K562 (cell line): ENCODE results near the gene C5orf52. TPM values are rescaled to one million over a fixed set of nuclear protein-coding genes. Genes with fewer than 3 reads are reported as not detected.

Experiments used
- ATAC-seq: fragments of 200-7000 bp; cut with Tn5 transposase; 3 replicates; pipeline ENCODE4 v1.9.1; 2020; ENCODE audit warnings: moderate library complexity
- BruUV-seq: library from RNA; stranded (reverse); fragments of 400-500 nt; replicated peaks from 2 replicates; lab custom pipeline; 2021; lab: Mats Ljungman, UMichigan
- CTCF ChIA-PET: fragments of 300-600 bp; formaldehyde crosslinking; extraction: SDS; loops from one replicate; lab custom pipeline; 2021; ENCODE audit warnings: low intra/inter-chr PET ratio; lab: Yijun Ruan, JAX
- POLR2A ChIA-PET: fragments of 300-600, 350-650 bp; sonication (Branson Sonifier 250); formaldehyde crosslinking; extraction: SDS; loops from one replicate; lab custom pipeline; 2021; ENCODE audit warnings: antibody characterized with exemption, inconsistent platforms; lab: Yijun Ruan, JAX
- DNase-seq, 4 experiments: peaks; one replicate each; pipeline versions ENCODE4 v3.0.0 to v3.0.0-alpha.2; 2011 to 2018; ENCODE audit warnings: low spot score in 3 of 4, mixed read lengths in 3 of 4; ENCODE audit errors: extremely low read depth in 1 of 4
- FAIRE-seq: peaks from 2 replicates; lab custom pipeline; 2011; peaks lifted over from hg19 to GRCh38; lab: Jason Lieb, UNC
- H2AFZ ChIP-seq: 2 replicates; pipeline ENCODE4 v1.6.0; 2011; ENCODE audit warnings: low read depth, low read length, control low read depth, inconsistent platforms
- H3K27ac ChIP-seq: fragments of 200-600 bp; 3 replicates; pipeline ENCODE4 v1.8.0; 2011; ENCODE audit warnings: low read depth, mild to moderate bottlenecking, control low read depth, inconsistent platforms, low read length, moderate library complexity, mixed read lengths; ENCODE audit errors: extremely low read depth
- H3K27me3 ChIP-seq, 2 experiments: fragments of 300-600 bp in 1 of 2; 2 replicates in 1 of 2; 3 replicates in 1 of 2; pipeline versions ENCODE4 v1.6.0 to v1.8.0; 2011; ENCODE audit warnings: inconsistent platforms in 2 of 2, low read length in 2 of 2, mild to moderate bottlenecking in 1 of 2, mixed read lengths in 1 of 2, moderate library complexity in 1 of 2; ENCODE audit not compliant: control insufficient read depth in 2 of 2, insufficient read depth in 2 of 2
- H3K36me3 ChIP-seq: fragments of 300-600 bp; 3 replicates; pipeline ENCODE4 v1.8.0; 2011; ENCODE audit warnings: mild to moderate bottlenecking, low read length, inconsistent platforms; ENCODE audit not compliant: control insufficient read depth, insufficient read depth
- H3K4me1 ChIP-seq, 2 experiments: fragments of 200-600 bp in 1 of 2; replicated peaks in 1 of 2; 2 replicates in 1 of 2; 3 replicates in 1 of 2; pipeline versions ENCODE4 v1.5.1 to v1.8.0; 2011; ENCODE audit warnings: inconsistent platforms in 2 of 2, low read length in 2 of 2, mild to moderate bottlenecking in 1 of 2, mixed read lengths in 1 of 2, moderate library complexity in 1 of 2; ENCODE audit not compliant: control insufficient read depth in 2 of 2, insufficient read depth in 2 of 2
- H3K4me2 ChIP-seq: 2 replicates; pipeline ENCODE4 v1.6.1; 2011; ENCODE audit warnings: low read length, control low read depth, inconsistent platforms, mixed read lengths; ENCODE audit not compliant: insufficient read depth
- H3K4me3 ChIP-seq: fragments of 200-600 bp; sonication (generic), shearing (Covaris generic); 2 replicates; pipeline ENCODE4 v1.5.1; 2016; ENCODE audit warnings: control low read depth, inconsistent platforms
- H3K79me2 ChIP-seq: fragments of 200-600 bp; 3 replicates; pipeline ENCODE4 v1.8.0; 2011; ENCODE audit warnings: low read length, inconsistent platforms; ENCODE audit not compliant: control insufficient read depth, insufficient read depth
- H3K9ac ChIP-seq, 2 experiments: 2 replicates each; pipeline versions ENCODE4 v1.6.0 to v1.6.1; 2011; ENCODE audit warnings: low read depth in 2 of 2, low read length in 2 of 2, control low read depth in 1 of 2, inconsistent platforms in 1 of 2, mild to moderate bottlenecking in 1 of 2, mixed read lengths in 1 of 2; ENCODE audit not compliant: insufficient read depth in 1 of 2
- H3K9me1 ChIP-seq: one replicate; pipeline ENCODE4 v1.6.0; 2011; ENCODE audit warnings: inconsistent platforms, mild to moderate bottlenecking, low read length, moderate library complexity; ENCODE audit not compliant: control insufficient read depth, insufficient read depth
- H3K9me3 ChIP-seq: replicated peaks from 2 replicates; pipeline ENCODE4 v1.5.1; 2011; ENCODE audit warnings: low read depth, low read length, inconsistent platforms; ENCODE audit not compliant: control insufficient read depth, insufficient read depth
- H4K20me1 ChIP-seq: replicated peaks from 2 replicates; pipeline ENCODE4 v1.6.1; 2011; ENCODE audit warnings: low read length, inconsistent platforms, mixed read lengths; ENCODE audit not compliant: control insufficient read depth, insufficient read depth
- GABPA ChIP-seq: fragments of 200-800 bp; sonication (Bioruptor generic); conservative IDR thresholded peaks from 2 replicates; pipeline ENCODE4 v1.6.1; 2016; ENCODE audit warnings: low read depth, missing genetic modification characterization, missing compliant biosample characterization
- PCBP2 ChIP-seq: fragments of 200-400 bp; formaldehyde crosslinking; IDR thresholded peaks from 2 replicates; pipeline ENCODE4 v1.6.1; 2018; ENCODE audit warnings: low read length, low read depth, mild to moderate bottlenecking, moderate library complexity; ENCODE audit not compliant: poor library complexity, severe bottlenecking
- PYGO2 ChIP-seq: fragments of 450-650 bp; IDR thresholded peaks from 2 replicates; pipeline ENCODE4 v1.6.1; 2016; ENCODE audit warnings: mild to moderate bottlenecking, missing genetic modification characterization, moderate library complexity, missing compliant biosample characterization
- RB1 ChIP-seq: fragments of 450-650 bp; IDR thresholded peaks from 2 replicates; pipeline ENCODE4 v1.6.1; 2017; ENCODE audit warnings: low read depth, mild to moderate bottlenecking
- RBM22 ChIP-seq: fragments of 200-400 bp; formaldehyde crosslinking; IDR thresholded peaks from 2 replicates; pipeline ENCODE4 v1.6.1; 2018; ENCODE audit warnings: low read length, low read depth; ENCODE audit not compliant: poor library complexity, severe bottlenecking
- ZNF165 ChIP-seq: fragments of 250-450 bp; sonication (Bioruptor Pico); IDR thresholded peaks from 2 replicates; pipeline ENCODE4 v1.4.0; 2020; ENCODE audit warnings: borderline replicate concordance
- ZNF431 ChIP-seq: sonication (generic); formaldehyde crosslinking; IDR thresholded peaks from 2 replicates; pipeline ENCODE4 v1.8.0; 2022; ENCODE audit warnings: mild to moderate bottlenecking, missing genetic modification reagents
- ZNF695 ChIP-seq: fragments of 450-650 bp; formaldehyde crosslinking; IDR thresholded peaks from 2 replicates; pipeline ENCODE4 v1.4.0; 2020; ENCODE audit warnings: mild to moderate bottlenecking, moderate library complexity
- ZSCAN29 ChIP-seq: fragments of 450-650 bp; IDR thresholded peaks from 2 replicates; pipeline ENCODE4 v1.6.1; 2017
- WGBS: fragments of 100-300 bp; shearing (Covaris generic); methylation state at CpG from one replicate; pipeline ENCODE4 v1.1.6; 2016; ENCODE audit warnings: low coverage, mixed read lengths; ENCODE audit not compliant: insufficient coverage; ENCODE audit errors: missing lambda C conversion rate; 5-methylcytosine and 5-hydroxymethylcytosine counted together
- in situ Hi-C: fragments of 300-500 bp; cut with MboI; formaldehyde crosslinking; loops from 4 replicates; pipeline ENCODE4 v1.15.0; 2018; ENCODE audit warnings: inconsistent platforms, mixed read lengths
- intact Hi-C: fragments of 100-400 bp; cut with micrococcal nuclease; formaldehyde crosslinking; loops from 2 replicates; pipeline ENCODE4 v1.14.2; 2022
- polyA plus RNA-seq, 8 experiments: library from polyadenylated mRNA; depleted of rRNA in 4 of 8; stranded (reverse) in 5 of 8; unstranded in 3 of 8; fragments of >200 nt; fragmentation: Nextera tagmentation in 2 of 8; fragmentation: Illumina TruSeq in 1 of 8; extraction: Ambion mirVana in 2 of 8; extraction: Trizol in 1 of 8; gene quantifications; 2 replicates each; pipeline versions ENCODE4 v1.2.1 to v1.2.3, GENCODE V29; 2011 to 2014; ENCODE audit warnings: inconsistent platforms in 1 of 8, missing spikeins in 1 of 8
- total RNA-seq, 7 experiments: library from RNA; depleted of rRNA in 6 of 7; stranded (reverse); fragments of >200 nt in 6 of 7; fragmentation: Illumina TruSeq in 2 of 7; extraction: Trizol in 2 of 7; gene quantifications; 2 replicates each; pipeline versions ENCODE4 v1.2.1 to v1.2.3, GENCODE V29; 2011 to 2021; ENCODE audit warnings: low replicate concordance in 1 of 7
- TF ChIP-seq, protein P1 (sequence below): fragments of 450-650 bp; IDR thresholded peaks from 2 replicates; pipeline ENCODE4 v1.6.1; 2016; ENCODE audit warnings: mild to moderate bottlenecking
- TF ChIP-seq, protein P2 (sequence below): fragments of 250-450 bp; sonication (Bioruptor Pico); IDR thresholded peaks from 2 replicates; pipeline ENCODE4 v1.5.0; 2021; ENCODE audit warnings: mild to moderate bottlenecking, moderate library complexity

The C5orf52 gene
- total and polyA plus RNA-seq, 9 of the 15 experiments (the other 6 are each of a cell fraction or from before 2014, with no cell fraction given) = not detected

DNA sequence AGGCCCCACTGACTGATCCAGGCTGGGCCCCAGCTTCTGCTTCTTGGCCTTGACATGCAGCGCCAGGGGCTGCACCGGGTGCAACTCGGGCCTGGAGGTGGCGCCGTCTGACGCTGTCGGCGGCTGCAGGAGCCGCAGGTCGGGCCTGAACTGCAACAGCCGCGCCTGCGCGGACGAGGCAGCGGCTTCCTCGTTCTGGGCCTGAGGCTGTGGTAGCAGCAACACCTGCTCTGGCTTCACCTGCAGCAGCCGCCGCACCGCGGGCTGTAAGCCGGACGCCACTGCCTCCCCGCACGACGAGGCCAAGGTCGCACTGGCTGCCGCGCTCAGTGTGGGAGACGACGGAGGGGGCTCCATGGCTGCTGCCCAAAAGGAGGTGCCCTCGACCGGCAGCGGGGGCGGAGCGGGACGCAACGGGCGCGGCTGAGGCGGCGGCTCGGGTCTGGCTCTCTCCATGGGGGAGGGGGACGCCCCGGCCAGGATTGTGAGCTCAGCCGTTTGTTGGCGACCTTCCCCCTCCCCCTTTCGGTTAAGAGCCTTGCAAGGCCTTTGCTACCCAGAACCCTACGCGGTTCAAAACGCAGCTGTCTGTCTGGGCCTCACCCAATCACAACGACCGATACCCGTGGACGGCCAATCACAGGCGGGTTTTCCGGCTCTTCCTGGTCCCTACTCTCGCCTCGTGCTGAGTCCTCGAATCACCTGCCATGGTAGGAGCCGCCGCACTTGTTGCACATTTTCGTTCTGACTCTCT is 19.5 kb upstream of the C5orf52 start:
- intact Hi-C loops = no loop called here
- DNase-seq (no peak), ATAC-seq (no peak), FAIRE-seq (no peak)
- H3K4me2 ChIP-seq = no peak overlapping the region
- POLR2A ChIA-PET = no interaction called here
- no peaks in the 10 kb centered on the region for H3K79me2 ChIP-seq
- no peak for TF ChIP-seq RB1
- no peak for TF ChIP-seq ZSCAN29
- TF ChIP-seq GABPA (tag) = no peak
- TF ChIP-seq ZNF165 (CRISPR knock-in tag) = no peak
- TF ChIP-seq ZNF695 (CRISPR knock-in tag) = no peak
- TF ChIP-seq RBM22 = no peak
- TF ChIP-seq, protein P1, sequence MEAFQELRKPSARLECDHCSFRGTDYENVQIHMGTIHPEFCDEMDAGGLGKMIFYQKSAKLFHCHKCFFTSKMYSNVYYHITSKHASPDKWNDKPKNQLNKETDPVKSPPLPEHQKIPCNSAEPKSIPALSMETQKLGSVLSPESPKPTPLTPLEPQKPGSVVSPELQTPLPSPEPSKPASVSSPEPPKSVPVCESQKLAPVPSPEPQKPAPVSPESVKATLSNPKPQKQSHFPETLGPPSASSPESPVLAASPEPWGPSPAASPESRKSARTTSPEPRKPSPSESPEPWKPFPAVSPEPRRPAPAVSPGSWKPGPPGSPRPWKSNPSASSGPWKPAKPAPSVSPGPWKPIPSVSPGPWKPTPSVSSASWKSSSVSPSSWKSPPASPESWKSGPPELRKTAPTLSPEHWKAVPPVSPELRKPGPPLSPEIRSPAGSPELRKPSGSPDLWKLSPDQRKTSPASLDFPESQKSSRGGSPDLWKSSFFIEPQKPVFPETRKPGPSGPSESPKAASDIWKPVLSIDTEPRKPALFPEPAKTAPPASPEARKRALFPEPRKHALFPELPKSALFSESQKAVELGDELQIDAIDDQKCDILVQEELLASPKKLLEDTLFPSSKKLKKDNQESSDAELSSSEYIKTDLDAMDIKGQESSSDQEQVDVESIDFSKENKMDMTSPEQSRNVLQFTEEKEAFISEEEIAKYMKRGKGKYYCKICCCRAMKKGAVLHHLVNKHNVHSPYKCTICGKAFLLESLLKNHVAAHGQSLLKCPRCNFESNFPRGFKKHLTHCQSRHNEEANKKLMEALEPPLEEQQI = no peak
- TF ChIP-seq, protein P2, sequence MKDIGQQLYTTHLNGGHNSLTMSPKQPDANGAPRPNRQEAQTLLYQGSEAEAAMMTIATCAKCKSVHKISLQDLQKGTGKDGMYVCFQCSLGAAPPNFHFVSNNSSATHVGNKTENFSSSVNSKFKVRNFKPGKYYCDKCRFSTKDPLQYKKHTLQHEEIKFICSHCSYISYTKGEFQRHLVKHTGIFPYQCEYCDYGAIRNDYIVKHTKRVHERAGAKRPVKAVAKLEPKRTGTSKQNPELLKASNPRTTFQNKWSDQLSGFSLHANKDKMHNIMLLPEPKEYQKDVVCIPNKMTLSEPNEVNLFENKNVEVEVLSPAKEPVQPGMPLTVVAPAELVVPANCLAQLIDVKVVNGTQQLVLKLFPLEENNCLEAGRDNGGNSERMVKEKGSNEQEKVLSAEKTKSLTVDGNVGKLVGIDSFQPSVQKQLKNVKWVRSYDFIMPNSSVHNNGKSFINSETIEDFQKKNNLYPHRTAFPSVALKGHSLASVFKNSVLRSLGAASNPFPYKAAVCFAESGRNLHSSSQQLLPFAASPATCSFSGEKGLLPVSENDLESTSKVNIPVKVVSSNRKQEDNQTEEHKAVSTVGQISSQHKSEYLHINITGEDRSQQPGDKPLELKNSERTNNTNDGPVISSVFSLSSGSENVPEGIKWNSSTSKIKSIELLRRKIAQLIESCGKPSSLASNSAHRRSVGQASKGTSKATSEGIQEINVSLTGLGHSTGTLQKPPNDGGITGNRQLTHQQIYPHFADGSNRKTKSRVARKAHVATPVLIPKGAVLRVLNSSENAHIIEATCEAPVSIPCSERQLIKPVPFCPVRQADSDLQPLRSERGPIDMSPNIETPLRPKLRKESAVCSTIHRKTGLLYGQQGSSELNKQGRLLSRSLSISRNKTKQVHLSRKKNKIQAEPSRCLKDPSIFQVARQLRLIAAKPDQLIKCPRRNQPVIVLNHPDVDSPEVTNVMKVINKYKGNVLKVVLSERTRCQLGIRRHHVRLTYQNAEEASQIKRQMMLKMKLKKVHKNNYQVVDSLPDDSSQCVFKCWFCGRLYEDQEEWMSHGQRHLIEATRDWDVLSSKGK (CRISPR knock-in tag) = no peak
- TF ChIP-seq PYGO2 = no peak
- TF ChIP-seq ZNF431 = no peak
- TF ChIP-seq PCBP2 = no peak
- H3K9me3 ChIP-seq = no peaks in the 10 kb centered on the region
- no peaks in the 10 kb centered on the region; a peak in 2 of 5 replicates for H3K27me3 ChIP-seq
- peaks cover 0 to 8% of the 10 kb centered on the region in 2 experiments; a peak in 1 of 5 replicates for H3K4me1 ChIP-seq
- no peaks in the 10 kb centered on the region for H4K20me1 ChIP-seq
- BruUV-seq = no TSS peak
- no peaks in the 10 kb centered on the region for H3K9me1 ChIP-seq
- H2AFZ ChIP-seq = no peak overlapping the region
- H3K27ac ChIP-seq = no peak overlapping the region
- no peak overlapping the region for H3K9ac ChIP-seq
- WGBS = 65% methylated on average over 33 of the region's 63 CpGs
- CTCF ChIA-PET = no interaction called here
- no peak overlapping the region for H3K4me3 ChIP-seq
- in situ Hi-C loops = no loop called here
- H3K36me3 ChIP-seq = no peaks in the 10 kb centered on the region
